Spleen (tissue), 7 donors: ENCODE results near the gene RBL1.
"Not testable (repeated sequence)": the region's sequence is repeated elsewhere in the genome, so short reads cannot be mapped to it uniquely, and the experiment has no call there.

Experiments used
- POLR2A ChIP-seq, 3 donors: fragments of 450-650 bp; IDR thresholded peaks; one replicate each; pipeline ENCODE4 v1.5.1; 2017; ENCODE audit warnings: antibody characterized with exemption in 3 of 3, mild to moderate bottlenecking in 1 of 3
- POLR2AphosphoS5 ChIP-seq, 3 donors: sonication (generic); formaldehyde crosslinking; IDR thresholded peaks; one replicate each; pipeline ENCODE4 v1.5.1; 2017; ENCODE audit warnings: antibody characterized with exemption in 3 of 3
- TF ChIP-seq, protein P1 (sequence below), 11 experiments: fragments of 200-600 bp in 7 of 11; fragments of 450-650 bp in 4 of 11; sonication (generic) in 4 of 11; IDR thresholded peaks in 8 of 11; conservative IDR thresholded peaks in 3 of 11; 1 replicate in 7 of 11; 2 replicates in 4 of 11; pipeline versions ENCODE4 v1.4.0 to v1.8.0; 2016 to 2021; ENCODE audit warnings: antibody characterized with exemption in 11 of 11, inconsistent platforms in 4 of 11, mild to moderate bottlenecking in 1 of 11
- donor health status: DM: no; HTN: no; CAD: no; lungs with moderate emphysema.
- donor health status: DM: no; HTN: no; CAD: no.
- donor health status: DM: no; HTN: no; CAD: no.

DNA sequence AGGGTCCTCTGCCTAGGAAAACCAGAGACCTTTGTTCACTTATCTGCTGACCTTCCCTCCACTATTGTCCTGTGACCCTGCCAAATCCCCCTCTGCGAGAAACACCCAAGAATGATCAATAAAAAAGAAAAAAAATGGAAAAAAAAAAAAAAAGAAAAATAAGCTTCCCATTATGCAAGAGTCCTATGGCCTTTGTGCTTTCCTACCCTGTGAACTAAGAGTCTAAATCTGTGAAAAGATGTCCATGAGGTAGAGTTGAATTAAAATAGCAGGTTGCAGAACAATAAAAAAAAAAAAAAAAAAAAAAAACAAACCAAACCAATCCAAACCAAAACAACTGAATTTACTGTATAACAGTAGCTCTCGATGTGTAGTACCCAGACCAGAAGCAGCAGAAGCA, 94.2 kb downstream of the RBL1 start:
- TF ChIP-seq, protein P1, sequence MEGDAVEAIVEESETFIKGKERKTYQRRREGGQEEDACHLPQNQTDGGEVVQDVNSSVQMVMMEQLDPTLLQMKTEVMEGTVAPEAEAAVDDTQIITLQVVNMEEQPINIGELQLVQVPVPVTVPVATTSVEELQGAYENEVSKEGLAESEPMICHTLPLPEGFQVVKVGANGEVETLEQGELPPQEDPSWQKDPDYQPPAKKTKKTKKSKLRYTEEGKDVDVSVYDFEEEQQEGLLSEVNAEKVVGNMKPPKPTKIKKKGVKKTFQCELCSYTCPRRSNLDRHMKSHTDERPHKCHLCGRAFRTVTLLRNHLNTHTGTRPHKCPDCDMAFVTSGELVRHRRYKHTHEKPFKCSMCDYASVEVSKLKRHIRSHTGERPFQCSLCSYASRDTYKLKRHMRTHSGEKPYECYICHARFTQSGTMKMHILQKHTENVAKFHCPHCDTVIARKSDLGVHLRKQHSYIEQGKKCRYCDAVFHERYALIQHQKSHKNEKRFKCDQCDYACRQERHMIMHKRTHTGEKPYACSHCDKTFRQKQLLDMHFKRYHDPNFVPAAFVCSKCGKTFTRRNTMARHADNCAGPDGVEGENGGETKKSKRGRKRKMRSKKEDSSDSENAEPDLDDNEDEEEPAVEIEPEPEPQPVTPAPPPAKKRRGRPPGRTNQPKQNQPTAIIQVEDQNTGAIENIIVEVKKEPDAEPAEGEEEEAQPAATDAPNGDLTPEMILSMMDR (IDR thresholded peaks at IDR 0.05 in 8 of 11, conservative IDR thresholded peaks at IDR 0.05 in 3 of 11) = not testable (repeated sequence)
- not testable (repeated sequence) for TF ChIP-seq POLR2A, POLR2AphosphoS5 (IDR thresholded peaks at IDR 0.05)
